Activated T-cell treated with anti-CD3 and anti-CD28 coated beads, Interleukin-2, amount 50 U/mL, for 4 hours (primary cell): ENCODE results near the gene PORCN. TPM values are rescaled to one million over a fixed set of nuclear protein-coding genes. Genes with fewer than 3 reads are reported as not detected.
"Not testable (repeated sequence)": the region's sequence is repeated elsewhere in the genome, so short reads cannot be mapped to it uniquely, and the experiment has no call there.

Experiments used
- ATAC-seq, 2 donors: fragments of 200-7000 bp; cut with Tn5 transposase; one replicate each; pipeline ENCODE4 v1.10.0; 2021
- DNase-seq: peaks from one replicate; pipeline ENCODE4 v3.0.0-alpha.2; 2020
- H3K27me3 Mint-ChIP-seq: one replicate; pipeline ENCODE4 v1.8.0; 2021; ENCODE audit warnings: low read depth, mixed read lengths
- H3K36me3 Mint-ChIP-seq: one replicate; pipeline ENCODE4 v1.8.0; 2022; ENCODE audit warnings: mixed read lengths; ENCODE audit not compliant: insufficient read depth
- H3K4me1 Mint-ChIP-seq: one replicate; pipeline ENCODE4 v1.8.0; 2021; ENCODE audit warnings: low read depth, mixed read lengths
- H3K4me3 Mint-ChIP-seq: one replicate; pipeline ENCODE4 v1.8.0; 2021; ENCODE audit warnings: mild to moderate bottlenecking, moderate library complexity, mixed read lengths
- H3K9me3 Mint-ChIP-seq: one replicate; pipeline ENCODE4 v1.8.0; 2021; ENCODE audit warnings: mixed read lengths
- total RNA-seq, 3 donors: library from RNA; stranded (reverse); gene quantifications; one replicate each; pipeline ENCODE4 v1.2.1, GENCODE V29; 2021

The PORCN gene
- total RNA-seq, 3 donors from 2014 or later: 7.5 to 10.0 (median 9.4) TPM

GRCh38 chrX:48512371-48512935, 3.7 kb downstream of the PORCN start:
- peaks cover 27% of the 10 kb centered on the region for H3K4me1 Mint-ChIP-seq
- ATAC-seq (no peak), DNase-seq (no peak)
- peaks cover 8% of the 10 kb centered on the region for H3K36me3 Mint-ChIP-seq
- H3K4me3 Mint-ChIP-seq: no peak overlapping the region
- H3K27me3 Mint-ChIP-seq: no peaks in the 10 kb centered on the region
- H3K9me3 Mint-ChIP-seq: no peaks in the 10 kb centered on the region

- no peaks in the 10 kb centered on the region for H3K27me3 Mint-ChIP-seq
- H3K4me1 Mint-ChIP-seq: peaks cover 24% of the 10 kb centered on the region
- H3K4me3 Mint-ChIP-seq: no peak overlapping the region
- no peaks in the 10 kb centered on the region for H3K9me3 Mint-ChIP-seq
- peaks cover 8% of the 10 kb centered on the region for H3K36me3 Mint-ChIP-seq
- DNase-seq (no peak), ATAC-seq (no peak)
Measured at GRCh38 chrX:48513670-48514069, 4.9 kb downstream of the PORCN start.

- no peak for ATAC-seq
- Mint-ChIP-seq H3K4me3 (no peak overlapping the region), H3K36me3 (peaks cover 8% of the 10 kb centered on the region), H3K4me1 (peaks cover 26% of the 10 kb centered on the region), H3K27me3 (no peaks in the 10 kb centered on the region), H3K9me3 (no peaks in the 10 kb centered on the region)
- no peak for DNase-seq
Measured at GRCh38 chrX:48514126-48514806, 5.5 kb downstream of the PORCN start.

- H3K36me3 Mint-ChIP-seq: peaks cover 8% of the 10 kb centered on the region
- DNase-seq (no peak), ATAC-seq (no peak)
- H3K4me1 Mint-ChIP-seq: peaks cover 24% of the 10 kb centered on the region
- H3K4me3 Mint-ChIP-seq: no peak overlapping the region
- no peaks in the 10 kb centered on the region for H3K27me3 Mint-ChIP-seq
- no peaks in the 10 kb centered on the region for H3K9me3 Mint-ChIP-seq
Measured at GRCh38 chrX:48514868-48515460, 6.2 kb downstream of the PORCN start.

GRCh38 chrX:48515842-48516241, 7.0 kb downstream of the PORCN start:
- ATAC-seq: no peak
- H3K4me3 Mint-ChIP-seq: no peak overlapping the region

GRCh38 chrX:48516285-48516684, 7.5 kb downstream of the PORCN start:
- no peaks in the 10 kb centered on the region for H3K27me3 Mint-ChIP-seq
- ATAC-seq (no peak), DNase-seq (no peak)
- H3K36me3 Mint-ChIP-seq: peaks cover 7% of the 10 kb centered on the region
- peaks cover 29% of the 10 kb centered on the region for H3K4me1 Mint-ChIP-seq
- H3K9me3 Mint-ChIP-seq: no peaks in the 10 kb centered on the region
- no peak overlapping the region for H3K4me3 Mint-ChIP-seq

More at GRCh38 chrX:48515842-48516241, 7.0 kb downstream of the PORCN start:
- Mint-ChIP-seq H3K27me3 (no peaks in the 10 kb centered on the region), H3K9me3 (no peaks in the 10 kb centered on the region), H3K4me1 (peaks cover 26% of the 10 kb centered on the region), H3K36me3 (peaks cover 7% of the 10 kb centered on the region)
- DNase-seq: no peak

- Mint-ChIP-seq H3K4me3 (no peak overlapping the region), H3K36me3 (peaks cover 7% of the 10 kb centered on the region), H3K4me1 (peaks cover 28% of the 10 kb centered on the region), H3K27me3 (no peaks in the 10 kb centered on the region), H3K9me3 (no peaks in the 10 kb centered on the region)
- DNase-seq: no peak
- ATAC-seq: no peak
Measured at GRCh38 chrX:48516987-48517386, 8.2 kb downstream of the PORCN start.

- not testable (repeated sequence) for ATAC-seq, DNase-seq, H3K9me3 Mint-ChIP-seq, H3K27me3 Mint-ChIP-seq, H3K4me3 Mint-ChIP-seq, H3K36me3 Mint-ChIP-seq
- peaks cover 32% of the 10 kb centered on the region for H3K4me1 Mint-ChIP-seq
Measured at GRCh38 chrX:48519481-48519880, 10.7 kb downstream of the PORCN start.

- Mint-ChIP-seq H3K27me3 (no peaks in the 10 kb centered on the region), H3K36me3 (peaks cover 5% of the 10 kb centered on the region), H3K4me1 (peaks cover 32% of the 10 kb centered on the region), H3K4me3 (peak overlapping the region; percentile 89), H3K9me3 (no peaks in the 10 kb centered on the region)
- DNase-seq: no peak
- ATAC-seq: no peak
Measured at GRCh38 chrX:48520455-48520854, 11.7 kb downstream of the PORCN start.

- DNase-seq (no peak), ATAC-seq (no peak)
- Mint-ChIP-seq H3K27me3 (no peaks in the 10 kb centered on the region), H3K4me1 (peaks cover 32% of the 10 kb centered on the region), H3K4me3 (peak overlapping the region; percentile 89), H3K9me3 (no peaks in the 10 kb centered on the region), H3K36me3 (peaks cover 5% of the 10 kb centered on the region)
Measured at GRCh38 chrX:48520976-48521352, 12.2 kb downstream of the PORCN start.

GRCh38 chrX:48521353-48522243, 12.8 kb downstream of the PORCN start, which contains the start of gene EBP:
Gene EBP, plus strand, starts transcription at chrX:48521808. Its CDS starts 1,964 bp downstream, at chrX:48523772.
- H3K4me1 Mint-ChIP-seq: peaks cover 33% of the 10 kb centered on the region
- no peaks in the 10 kb centered on the region for H3K27me3 Mint-ChIP-seq
- DNase-seq (peak; percentile 90), ATAC-seq (peak; percentile 97 to 98)
- peak within 1 kb of the TSS; percentile 89 for H3K4me3 Mint-ChIP-seq
- H3K9me3 Mint-ChIP-seq: no peaks in the 10 kb centered on the region
- H3K36me3 Mint-ChIP-seq: peaks cover 2% of the 10 kb centered on the region

- DNase-seq (no peak), ATAC-seq (no peak)
- H3K27me3 Mint-ChIP-seq: no peaks in the 10 kb centered on the region
- peak overlapping the region; percentile 89 for H3K4me3 Mint-ChIP-seq
- peaks cover 28% of the 10 kb centered on the region for H3K4me1 Mint-ChIP-seq
- no peaks in the 10 kb centered on the region for H3K9me3 Mint-ChIP-seq
- H3K36me3 Mint-ChIP-seq: peaks cover 3% of the 10 kb centered on the region
Measured at GRCh38 chrX:48522291-48522690, 13.5 kb downstream of the PORCN start.

GRCh38 chrX:48523682-48524081, 14.9 kb downstream of the PORCN start:
- ATAC-seq (no peak), DNase-seq (no peak)
- Mint-ChIP-seq H3K4me1 (peaks cover 28% of the 10 kb centered on the region), H3K27me3 (no peaks in the 10 kb centered on the region), H3K9me3 (no peaks in the 10 kb centered on the region), H3K36me3 (peaks cover 10% of the 10 kb centered on the region), H3K4me3 (peak overlapping the region; percentile 46)

- Mint-ChIP-seq H3K36me3 (peaks cover 13% of the 10 kb centered on the region), H3K4me1 (peaks cover 13% of the 10 kb centered on the region)
- ATAC-seq, H3K27me3 Mint-ChIP-seq, DNase-seq, H3K4me3 Mint-ChIP-seq, H3K9me3 Mint-ChIP-seq: not testable (repeated sequence)
Measured at GRCh38 chrX:48525853-48526252, 17.1 kb downstream of the PORCN start.
